Measurements from ENCODE around the gene TMEM163. TPM values are rescaled to one million over a fixed set of nuclear protein-coding genes. Genes with fewer than 3 reads are reported as not detected.

Gene TMEM163
- total and polyA plus RNA-seq, 8 donors, result 14.8 to 30.5 (median 20.5) TPM

DNA sequence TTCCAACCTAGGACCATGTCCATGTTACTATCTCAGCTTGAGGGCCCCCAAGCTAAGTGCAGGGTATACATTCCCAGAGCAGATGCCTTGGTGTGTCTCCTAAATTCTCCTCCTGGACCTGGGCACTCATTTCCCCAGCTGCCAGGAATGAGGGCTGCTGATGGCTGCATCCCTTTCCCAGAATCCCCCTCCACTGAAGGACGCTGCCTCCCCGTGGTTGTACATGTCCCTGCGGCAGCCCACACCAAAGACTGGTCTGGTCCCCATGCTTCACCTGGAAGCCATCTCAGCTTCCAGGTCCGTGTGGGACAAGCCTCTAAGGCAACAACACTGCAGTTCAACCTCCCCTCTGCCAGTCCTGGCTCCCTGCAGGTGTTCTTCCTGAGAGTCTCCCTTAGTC is 14.6 kb downstream of the TMEM163 start:
- no peak for FAIRE-seq
- intact Hi-C loops (cut with DNase I), result loop anchor here in 1 of 3 donors (10.0 kb wide), 1 partner anchor 239 kb away; no protein-coding TSS in a partner anchor

DNA sequence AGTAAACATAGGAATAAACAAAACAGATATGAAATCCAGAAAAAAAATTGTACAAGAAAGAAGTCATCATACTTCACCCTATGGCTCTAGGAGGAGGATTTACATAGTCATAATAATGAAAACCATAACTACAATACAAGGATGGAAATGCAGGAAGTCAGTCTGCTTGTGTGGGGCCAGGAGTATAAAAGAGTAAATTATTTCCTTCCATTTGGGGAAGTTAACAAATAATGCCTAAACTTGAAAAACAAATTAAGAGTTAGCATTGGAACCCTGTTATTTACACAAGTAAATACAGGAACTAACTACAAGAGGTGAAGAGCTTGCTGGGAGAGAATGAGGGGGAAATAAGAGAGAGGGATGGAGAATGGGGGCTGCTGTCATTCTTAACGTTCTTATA is 15.4 kb downstream of the TMEM163 start:
- no peak overlapping the region for H3K4me3 ChIP-seq
- intact Hi-C loops (cut with DNase I), result loop anchor here in 1 of 3 donors (10.0 kb wide), 1 partner anchor 239 kb away; no protein-coding TSS in a partner anchor
- H3K27me3 ChIP-seq, result no peaks in the 10 kb centered on the region
- H3K4me1 ChIP-seq, result peaks cover 7 to 9% (median 8%) of the 10 kb centered on the region in 3 donors
- TF ChIP-seq, protein P1, sequence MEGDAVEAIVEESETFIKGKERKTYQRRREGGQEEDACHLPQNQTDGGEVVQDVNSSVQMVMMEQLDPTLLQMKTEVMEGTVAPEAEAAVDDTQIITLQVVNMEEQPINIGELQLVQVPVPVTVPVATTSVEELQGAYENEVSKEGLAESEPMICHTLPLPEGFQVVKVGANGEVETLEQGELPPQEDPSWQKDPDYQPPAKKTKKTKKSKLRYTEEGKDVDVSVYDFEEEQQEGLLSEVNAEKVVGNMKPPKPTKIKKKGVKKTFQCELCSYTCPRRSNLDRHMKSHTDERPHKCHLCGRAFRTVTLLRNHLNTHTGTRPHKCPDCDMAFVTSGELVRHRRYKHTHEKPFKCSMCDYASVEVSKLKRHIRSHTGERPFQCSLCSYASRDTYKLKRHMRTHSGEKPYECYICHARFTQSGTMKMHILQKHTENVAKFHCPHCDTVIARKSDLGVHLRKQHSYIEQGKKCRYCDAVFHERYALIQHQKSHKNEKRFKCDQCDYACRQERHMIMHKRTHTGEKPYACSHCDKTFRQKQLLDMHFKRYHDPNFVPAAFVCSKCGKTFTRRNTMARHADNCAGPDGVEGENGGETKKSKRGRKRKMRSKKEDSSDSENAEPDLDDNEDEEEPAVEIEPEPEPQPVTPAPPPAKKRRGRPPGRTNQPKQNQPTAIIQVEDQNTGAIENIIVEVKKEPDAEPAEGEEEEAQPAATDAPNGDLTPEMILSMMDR (IDR thresholded peaks at IDR 0.05), result no peak
- WGBS, 2 donors, result 65 to 68% methylated on average over 1 of the region's 1 CpG
- no peaks in the 10 kb centered on the region for H3K9me3 ChIP-seq
- no peaks in the 10 kb centered on the region for H3K36me3 ChIP-seq
- no peak overlapping the region for H3K27ac ChIP-seq
- ATAC-seq (no peak), DNase-seq (no peak), FAIRE-seq (no peak)

More for the DNA sequence above, 14.6 kb downstream of the TMEM163 start:
- DNase-seq (no peak), ATAC-seq (peak in 2 of 4 donors; percentile 41 to 48)
- Histone ChIP-seq H3K36me3 (no peaks in the 10 kb centered on the region), H3K9me3 (no peaks in the 10 kb centered on the region), H3K27me3 (no peaks in the 10 kb centered on the region), H3K27ac (no peak overlapping the region), H3K4me3 (no peak overlapping the region), H3K4me1 (peaks cover 7 to 8% (median 8%) of the 10 kb centered on the region in 3 donors)
- 82 to 87% methylated on average over 4 of the region's 4 CpGs for WGBS, 2 donors
- TF ChIP-seq, protein P1 (IDR thresholded peaks at IDR 0.05), result no peak

DNA sequence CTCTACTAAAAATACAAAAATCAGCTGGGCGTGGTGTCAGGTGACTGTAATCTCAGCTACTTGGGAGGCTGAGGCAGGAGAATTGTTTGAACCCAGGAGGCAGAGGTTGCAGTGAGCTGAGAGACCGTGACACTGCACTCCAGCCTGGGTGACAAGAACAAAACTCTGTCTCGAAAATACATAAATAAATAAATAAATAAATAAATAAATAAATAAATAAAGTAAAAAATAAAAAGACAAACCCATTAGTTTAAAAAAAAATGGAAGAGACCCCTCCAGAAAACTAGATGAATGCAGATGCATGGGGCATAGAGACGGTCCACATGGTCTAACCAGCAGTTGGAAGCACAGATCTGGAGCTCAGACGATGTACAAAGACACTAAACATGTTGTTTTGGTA is 18.1 kb downstream of the TMEM163 start:
- Histone ChIP-seq H3K9me3 (no peaks in the 10 kb centered on the region), H3K36me3 (no peaks in the 10 kb centered on the region), H3K27ac (no peak overlapping the region), H3K4me3 (no peak overlapping the region), H3K27me3 (no peaks in the 10 kb centered on the region), H3K4me1 (peaks cover 0 to 4% (median 0%) of the 10 kb centered on the region in 3 donors)
- ATAC-seq (no peak), FAIRE-seq (no peak), DNase-seq (no peak)
- intact Hi-C loops (cut with DNase I), result loop anchor here in 1 of 3 donors (10.0 kb wide), 1 partner anchor 236 kb away; no protein-coding TSS in a partner anchor
- TF ChIP-seq, protein P1 (IDR thresholded peaks at IDR 0.05), result no peak
- WGBS, 2 donors, result 96% methylated on average over 5 of the region's 5 CpGs

DNA sequence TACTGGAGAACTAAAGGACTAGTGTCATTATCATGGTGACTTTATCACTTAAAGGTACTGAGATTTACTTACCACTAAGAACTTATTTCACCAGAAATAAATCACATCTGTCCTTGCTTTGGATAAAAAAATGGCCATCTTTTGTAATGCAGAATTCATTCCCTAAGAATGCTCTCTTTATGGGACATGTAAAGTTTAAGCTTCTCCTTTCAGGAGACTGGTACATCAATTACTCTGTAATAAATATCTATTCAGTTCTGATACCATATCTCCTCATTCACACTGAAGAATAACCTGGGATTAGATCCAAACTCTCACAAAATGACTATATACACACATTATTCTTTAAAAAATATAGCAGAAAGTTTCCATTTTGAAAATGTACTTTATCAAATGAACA is 24.4 kb downstream of the TMEM163 start:
- FAIRE-seq, result no peak
- Histone ChIP-seq H3K27ac (no peak overlapping the region), H3K27me3 (no peaks in the 10 kb centered on the region), H3K4me3 (no peak overlapping the region), H3K36me3 (no peaks in the 10 kb centered on the region), H3K4me1 (peaks cover 0 to 27% (median 21%) of the 10 kb centered on the region in 3 donors), H3K9me3 (no peaks in the 10 kb centered on the region)
- no peak for ATAC-seq
- intact Hi-C loops (cut with DNase I), result no loop called here
- no peak for DNase-seq
- TF ChIP-seq, protein P1 (IDR thresholded peaks at IDR 0.05), result no peak
